HepG2 (cell line): ENCODE data around the gene GNAT2. TPM values are rescaled to one million over a fixed set of nuclear protein-coding genes. Genes with fewer than 3 reads are reported as not detected.

ENCODE experiments used
- ARHGAP35 ChIP-seq: sonication (generic); formaldehyde crosslinking; IDR thresholded peaks from 2 replicates; pipeline ENCODE4 v1.9.0; 2022; ENCODE audit warnings: mild to moderate bottlenecking, inconsistent platforms, moderate library complexity, missing genetic modification reagents, borderline replicate concordance
- MYPOP ChIP-seq: sonication (generic); formaldehyde crosslinking; IDR thresholded peaks from 2 replicates; pipeline ENCODE4 v1.8.1; 2023; ENCODE audit warnings: mild to moderate bottlenecking, moderate library complexity, missing genetic modification reagents
- PLRG1 ChIP-seq: fragments of 450-650 bp; conservative IDR thresholded peaks from 2 replicates; pipeline ENCODE4 v1.6.1; 2016
- TEAD2 ChIP-seq: sonication (generic); formaldehyde crosslinking; IDR thresholded peaks from 2 replicates; pipeline ENCODE4 v1.9.0; 2021; ENCODE audit warnings: missing genetic modification reagents
- THAP7 ChIP-seq: sonication (generic); formaldehyde crosslinking; IDR thresholded peaks from 2 replicates; pipeline ENCODE4 v1.8.1; 2023; ENCODE audit warnings: mild to moderate bottlenecking, missing genetic modification reagents
- ZBTB40 ChIP-seq, 2 experiments: fragments of 450-650 bp in 1 of 2; sonication (generic) in 1 of 2; formaldehyde crosslinking in 1 of 2; IDR thresholded peaks; 2 replicates each; pipeline versions ENCODE4 v1.6.1 to v1.8.0; 2016 to 2022; ENCODE audit warnings: antibody characterized with exemption in 1 of 2, mild to moderate bottlenecking in 1 of 2, missing genetic modification reagents in 1 of 2
- polyA plus RNA-seq, 8 experiments: library from polyadenylated mRNA; depleted of rRNA in 3 of 8; stranded (reverse) in 7 of 8; unstranded in 1 of 8; fragments of >200 nt; fragmentation: Illumina TruSeq in 4 of 8; extraction: Trizol in 4 of 8; gene quantifications; 2 replicates each; pipeline versions ENCODE4 v1.2.1 to v1.2.3, GENCODE V29; 2011 to 2016; ENCODE audit warnings: low read depth in 4 of 8, missing spikeins in 1 of 8, mixed read lengths in 1 of 8; ENCODE audit not compliant: insufficient read depth in 1 of 8
- total RNA-seq, 5 experiments: library from RNA; depleted of rRNA; stranded (reverse); fragments of >200 nt; fragmentation: Illumina TruSeq; extraction: Trizol; gene quantifications; 2 replicates each; pipeline ENCODE4 v1.2.3, GENCODE V29; 2016; ENCODE audit warnings: low read depth in 1 of 5

GNAT2 gene
- total and polyA plus RNA-seq, 2 of the 13 experiments (the other 11 are each of a cell fraction or from before 2014, with no cell fraction given): 0.08 to 0.20 TPM

- no peak for TF ChIP-seq ZBTB40 (IDR thresholded peaks at IDR 0.05)
- no peak for TF ChIP-seq ZBTB40 (CRISPR knock-in tag; IDR thresholded peaks at IDR 0.05)
- TF ChIP-seq PLRG1: no peak
- no peak for TF ChIP-seq ARHGAP35 (CRISPR knock-in tag)
- TF ChIP-seq TEAD2 (CRISPR knock-in tag): no peak
- TF ChIP-seq MYPOP (CRISPR knock-in tag): no peak
- no peak for TF ChIP-seq THAP7 (CRISPR knock-in tag)
Observed at GRCh38 chr1:109573785-109574184, 45.6 kb downstream of the GNAT2 start (continued).
